GM21528 (cell line): ENCODE data around the gene SKIDA1.
"Not testable (repeated sequence)": the region's sequence is repeated elsewhere in the genome, so short reads cannot be mapped to it uniquely, and the experiment has no call there.

Experiments used
- ATAC-seq: cut with Tn5 transposase; IDR thresholded peaks from one replicate; pipeline ENCODE4 v1.9.1; 2021; ENCODE audit warnings: mild to moderate bottlenecking, moderate library complexity; ENCODE audit not compliant: unreplicated experiment, low FRiP score

The SKIDA1 gene

DNA sequence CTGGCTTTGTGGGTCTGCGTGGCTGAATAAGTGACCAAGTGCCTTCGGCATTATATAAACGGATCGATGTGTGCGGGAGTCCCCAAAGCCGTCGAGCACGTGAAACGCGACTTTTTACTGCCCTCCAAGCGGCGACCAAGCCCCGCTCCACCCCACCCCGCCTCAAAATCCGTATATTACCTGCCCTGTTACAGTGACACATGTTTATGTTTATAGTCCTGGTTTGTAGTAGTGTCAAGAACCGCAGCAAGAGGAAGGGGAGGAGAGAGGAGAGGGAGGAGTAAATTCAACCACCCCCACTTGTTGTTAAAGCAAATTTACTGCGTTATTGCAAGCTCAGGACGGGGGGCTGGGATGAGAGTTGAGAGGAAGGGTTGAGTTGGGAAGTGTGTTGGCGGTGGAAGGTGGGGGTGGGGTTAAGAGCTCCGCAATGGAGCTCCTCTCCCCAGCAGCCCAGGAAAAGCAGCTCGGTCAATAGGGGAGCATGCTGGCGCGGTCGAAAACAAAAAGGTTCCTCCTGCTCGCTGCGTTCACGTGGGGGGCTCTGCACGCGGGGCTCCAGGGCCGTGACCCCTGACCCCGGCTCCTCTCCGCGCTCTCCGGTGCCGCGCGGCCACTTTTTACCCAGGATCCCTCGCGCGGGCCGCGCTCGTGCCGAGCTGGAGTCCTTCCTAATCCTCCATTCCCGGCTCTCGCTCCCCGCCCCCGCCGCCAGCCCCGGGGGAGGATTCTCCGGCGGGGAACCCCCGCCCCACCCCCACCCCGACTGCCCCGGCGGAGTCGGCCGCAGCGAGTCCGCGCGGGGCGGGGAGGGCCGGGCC is at the start of gene SKIDA1:
Gene SKIDA1, minus strand, starts transcription at position 316 of the 821 bp plus-strand sequence. CDS start 7,860 bp downstream, outside the sequence.
- ATAC-seq = peak; percentile 71

DNA sequence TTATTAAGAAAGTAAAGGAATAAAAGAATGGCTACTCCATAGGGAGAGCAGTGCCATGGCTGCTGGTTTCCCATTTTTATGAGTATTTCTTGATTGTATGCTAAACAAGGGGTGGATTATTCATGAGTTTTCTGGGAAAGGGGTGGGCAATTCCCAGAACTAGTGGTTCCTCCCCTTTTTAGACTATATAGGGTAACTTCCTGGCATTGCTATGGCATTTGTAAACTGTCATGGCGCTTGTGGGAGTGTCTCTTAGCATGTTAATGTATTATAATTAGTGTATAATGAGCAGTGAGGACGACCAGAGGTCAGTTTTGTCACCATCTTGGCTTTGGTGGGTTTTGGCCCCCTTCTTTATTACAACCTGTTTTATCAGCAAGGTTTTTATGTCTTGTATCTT is 49.0 kb upstream of the SKIDA1 start:
- not testable (repeated sequence) for ATAC-seq

GRCh38 chr10:21572578-21572977 is 47.1 kb upstream of the SKIDA1 start:
- no peak for ATAC-seq

DNA sequence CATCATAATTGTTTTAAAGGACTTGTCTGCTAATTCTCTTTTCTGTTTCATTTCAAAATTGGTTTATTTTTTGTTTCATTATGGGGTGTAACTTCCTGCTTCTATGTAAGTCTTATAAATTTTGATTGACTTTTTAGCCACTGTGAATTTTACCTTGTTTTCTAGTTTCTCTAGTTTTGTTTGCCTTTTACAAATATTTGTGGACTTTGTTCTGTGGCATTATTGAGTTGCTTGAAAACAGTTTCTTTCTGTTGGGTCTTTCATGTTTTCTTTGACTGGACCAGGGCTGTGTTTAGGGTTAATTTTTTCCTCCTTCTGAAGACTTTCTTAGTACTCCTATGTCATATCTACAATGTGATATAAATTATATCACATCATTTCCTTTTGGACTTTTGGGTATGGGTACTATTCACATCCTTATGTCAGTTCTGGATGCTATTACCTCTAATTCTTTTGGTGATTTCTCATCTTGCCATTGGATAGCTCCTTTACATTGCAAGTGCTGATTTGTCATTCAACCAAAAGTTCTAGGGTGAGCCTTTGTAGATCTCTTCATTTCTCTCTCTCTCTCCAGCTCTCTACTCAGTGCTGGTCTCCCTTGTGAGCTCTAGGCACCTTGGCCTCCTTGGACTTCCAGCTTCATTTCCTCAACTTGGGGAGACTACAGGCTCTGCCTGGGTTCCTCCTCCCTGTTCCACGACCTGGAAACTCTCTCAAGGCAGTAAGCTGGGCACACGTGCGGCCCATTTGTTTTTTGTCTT is 45.5 kb upstream of the SKIDA1 start:
- no peak for ATAC-seq

- not testable (repeated sequence) for ATAC-seq
Measured at GRCh38 chr10:21558984-21559383, 33.5 kb upstream of the SKIDA1 start.

GRCh38 chr10:21556527-21556926 is 31.0 kb upstream of the SKIDA1 start:
- ATAC-seq = no peak

DNA sequence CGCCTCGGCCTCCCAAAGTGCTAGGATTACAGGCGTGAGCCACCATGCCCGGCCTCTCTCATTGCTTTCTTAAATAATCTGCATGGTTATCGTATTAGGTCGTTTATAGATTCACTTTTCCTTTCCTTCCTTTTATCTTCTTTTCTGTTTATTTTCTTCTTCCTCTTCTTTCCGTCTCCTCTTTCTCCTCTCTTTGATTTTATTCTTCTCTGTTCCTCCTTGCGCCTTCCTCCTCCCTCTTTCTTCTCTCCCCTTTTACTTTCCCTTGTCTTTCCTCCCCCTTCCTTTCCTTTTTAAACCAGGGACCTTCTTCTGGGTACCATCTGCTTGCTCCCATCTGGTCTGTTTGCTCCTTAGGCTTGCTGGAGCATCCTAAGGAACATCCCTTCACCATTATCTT is 27.2 kb upstream of the SKIDA1 start:
- no peak for ATAC-seq

DNA sequence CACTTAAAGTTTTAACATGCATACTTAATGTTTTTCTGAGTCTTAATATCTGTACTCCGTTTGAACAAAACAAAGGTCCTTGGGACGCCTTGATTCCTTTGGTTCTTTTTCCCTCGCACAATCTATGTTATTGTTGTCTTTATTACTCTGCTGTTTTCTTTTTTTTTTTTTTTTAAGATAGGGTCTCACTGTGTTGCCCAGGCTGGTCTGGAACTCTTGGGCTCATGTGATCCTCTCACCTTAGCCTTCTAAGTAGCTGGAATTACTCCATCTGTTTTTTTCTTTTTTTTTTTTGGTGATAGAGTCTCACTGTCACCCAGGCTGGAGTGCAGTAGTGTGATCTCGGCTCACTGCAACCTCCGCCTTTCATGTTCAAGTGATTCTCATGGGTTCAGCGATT is 21.8 kb upstream of the SKIDA1 start:
- ATAC-seq = no peak

DNA sequence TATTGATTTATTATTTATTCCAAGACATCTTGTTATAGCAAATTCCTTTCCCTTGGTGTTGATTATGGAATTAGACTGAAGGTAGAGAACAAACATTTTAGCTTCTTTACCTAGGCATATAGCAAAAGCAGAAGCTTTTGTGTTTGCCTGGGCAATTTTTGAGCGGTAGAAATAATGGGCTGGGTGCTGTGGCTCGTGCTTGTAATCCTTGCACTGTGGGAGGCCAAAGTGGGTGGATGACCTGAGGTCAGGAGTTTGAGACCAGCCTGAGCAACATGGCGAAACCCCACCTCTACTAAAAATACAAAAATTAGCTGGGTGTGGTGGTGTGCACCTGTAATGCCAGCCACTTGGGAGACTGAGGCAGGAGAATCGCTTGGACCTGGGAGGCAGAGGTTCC is 15.2 kb upstream of the SKIDA1 start:
- ATAC-seq = not testable (repeated sequence)

DNA sequence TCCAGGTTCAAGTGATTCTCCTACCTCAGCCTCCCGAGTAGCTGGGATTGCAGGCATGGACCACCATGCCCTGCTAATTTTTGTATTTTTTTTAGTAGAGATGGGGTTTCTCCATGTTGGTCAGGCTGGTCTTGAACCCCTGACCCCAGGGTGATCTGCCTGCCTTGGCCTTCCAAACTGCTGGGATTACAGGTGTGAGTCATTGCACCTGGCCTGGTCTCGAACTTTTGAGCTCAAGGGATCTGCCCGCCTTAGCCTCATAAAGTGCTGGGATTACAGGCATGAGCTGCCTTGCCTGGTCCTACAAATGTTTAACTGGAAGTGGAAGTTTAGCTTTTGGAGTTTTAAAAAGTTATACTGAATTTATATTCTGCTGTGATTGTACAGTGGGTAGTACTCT is 11.4 kb upstream of the SKIDA1 start:
- no peak for ATAC-seq

- not testable (repeated sequence) for ATAC-seq
Measured at GRCh38 chr10:21535976-21536375, 10.5 kb upstream of the SKIDA1 start.

- ATAC-seq = no peak
Measured at GRCh38 chr10:21535494-21535965, 10.0 kb upstream of the SKIDA1 start.

DNA sequence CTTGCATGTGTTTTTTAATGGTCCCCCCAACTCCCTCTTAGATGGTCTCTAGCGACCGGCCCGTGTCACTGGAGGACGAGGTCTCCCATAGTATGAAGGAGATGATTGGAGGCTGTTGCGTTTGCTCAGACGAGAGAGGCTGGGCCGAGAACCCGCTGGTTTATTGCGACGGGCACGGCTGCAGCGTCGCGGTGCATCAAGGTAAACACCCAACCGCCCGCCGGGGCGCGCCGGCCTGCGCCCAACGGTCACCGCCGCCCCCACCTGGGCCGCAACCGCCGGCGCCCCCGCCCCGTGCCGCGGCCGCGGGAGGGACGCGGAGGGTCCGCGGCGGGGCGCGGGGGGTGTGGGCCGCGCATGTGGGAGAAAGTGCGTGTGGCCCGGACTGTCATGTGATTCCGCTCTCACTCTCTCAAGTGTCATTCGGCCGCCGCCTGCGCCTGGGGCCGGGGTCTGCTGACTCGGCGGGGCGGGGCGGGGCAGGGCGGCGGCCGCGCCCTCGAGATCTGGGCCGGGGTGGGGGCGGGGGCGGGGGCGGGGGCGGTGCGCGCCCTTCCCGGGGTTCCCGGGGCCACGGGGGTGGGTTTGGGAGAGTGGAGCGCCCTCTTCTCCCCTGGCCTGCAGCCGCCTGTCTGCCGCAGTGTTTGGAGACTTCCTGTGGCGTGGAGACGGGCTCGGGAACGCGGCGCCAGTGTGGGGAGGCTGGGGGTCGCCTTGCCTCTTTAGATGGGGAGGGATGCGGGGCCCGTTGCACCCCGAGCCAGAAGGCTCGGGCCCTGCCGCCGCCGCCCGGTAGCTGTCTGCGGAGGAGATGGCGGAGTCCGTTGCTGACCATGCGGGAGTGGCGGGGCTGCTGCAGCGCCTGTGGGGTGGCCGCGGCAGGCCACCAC is 9.4 kb upstream of the SKIDA1 start:
- ATAC-seq = peak; percentile 24

GRCh38 chr10:21534280-21534586 is 8.8 kb upstream of the SKIDA1 start:
- ATAC-seq = no peak

DNA sequence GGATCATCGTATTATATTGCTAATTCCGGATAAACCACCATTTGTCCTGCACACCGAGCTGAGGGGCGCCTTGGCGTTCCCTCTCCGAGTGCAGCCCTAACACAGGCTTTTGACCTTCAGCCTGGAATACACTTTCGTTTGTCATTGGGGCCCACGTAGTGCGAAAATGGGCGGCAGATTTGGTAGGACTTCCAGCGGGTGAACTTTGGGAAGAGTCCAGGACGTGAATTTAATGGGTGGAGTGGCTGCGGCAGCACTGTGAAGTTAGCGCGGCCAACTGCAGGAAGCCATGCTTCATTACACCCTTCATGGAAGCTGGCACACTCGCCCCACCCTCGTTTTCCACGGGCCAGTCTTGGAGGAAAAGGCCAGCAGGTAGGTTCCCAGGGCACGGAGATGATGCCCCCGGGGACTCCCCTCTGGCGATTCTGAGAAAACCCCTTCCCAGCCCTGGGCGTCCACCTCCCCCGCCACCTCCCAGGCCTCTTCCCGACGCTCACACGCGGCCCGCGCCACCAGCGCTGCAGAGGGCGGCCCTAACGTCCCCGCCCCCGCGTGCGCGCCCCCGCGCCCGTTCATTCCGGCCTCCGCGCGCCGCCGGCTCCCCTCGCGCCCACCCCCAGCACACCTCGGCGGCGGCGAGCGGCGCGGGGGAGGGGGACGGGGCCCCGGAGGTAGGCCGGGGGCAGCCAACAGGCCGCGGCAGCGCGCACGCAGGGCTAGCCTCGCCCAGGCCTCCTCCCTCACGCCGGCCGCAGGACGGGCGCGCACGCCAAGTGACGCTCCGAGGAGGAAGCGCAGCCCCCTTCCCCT is 8.2 kb upstream of the SKIDA1 start, which contains the start of gene MLLT10:
Gene MLLT10, plus strand, starts transcription at position 766 of the 813 bp plus-strand sequence. CDS start 413 bp downstream, outside the sequence.
- peak; percentile 87 for ATAC-seq

- no peak for ATAC-seq
Measured at GRCh38 chr10:21532694-21533466, 7.4 kb upstream of the SKIDA1 start.

DNA sequence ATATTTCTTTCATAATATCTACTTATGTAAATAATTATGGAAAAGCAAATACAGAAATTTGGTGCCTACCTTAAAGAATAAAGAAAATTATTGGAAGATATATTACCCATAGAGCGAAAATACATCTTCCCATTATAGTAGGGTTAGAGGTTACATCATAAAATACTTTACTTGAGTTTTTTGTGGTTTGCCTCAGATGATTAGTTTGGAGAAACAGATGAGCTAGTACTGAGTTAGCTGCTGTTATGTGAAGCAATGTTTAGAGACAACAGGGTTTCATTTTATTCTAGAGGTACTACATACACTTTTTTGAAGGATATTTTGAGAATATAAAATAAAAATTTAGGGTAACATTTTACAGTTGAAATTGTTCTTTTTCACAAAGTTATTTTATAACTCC is 5.7 kb upstream of the SKIDA1 start:
- no peak for ATAC-seq

- no peak for ATAC-seq
Measured at GRCh38 chr10:21530641-21531040, 5.2 kb upstream of the SKIDA1 start.

DNA sequence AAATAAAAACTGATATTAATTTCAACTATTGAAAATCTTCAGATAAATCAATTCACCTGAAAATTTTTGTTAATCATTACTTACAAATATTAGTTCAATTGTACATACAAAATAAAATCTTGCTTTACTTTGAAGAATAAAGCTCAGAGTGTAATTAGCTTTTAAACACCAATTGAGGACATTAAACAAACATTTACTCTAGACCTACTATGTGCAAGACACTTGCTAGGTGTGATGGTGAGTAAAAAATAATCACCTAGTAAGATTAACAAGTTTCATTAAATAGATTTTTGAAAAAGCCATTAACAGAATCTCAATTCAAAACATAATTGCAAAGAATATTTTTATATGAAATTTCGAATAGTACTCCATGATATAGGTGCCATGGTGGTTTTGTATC is 4.7 kb upstream of the SKIDA1 start:
- no peak for ATAC-seq
